Measurements from ENCODE around the gene FCRLA. TPM values are rescaled to one million over a fixed set of nuclear protein-coding genes. Genes with fewer than 3 reads are reported as not detected.
"Not testable (repeated sequence)": the region's sequence is repeated elsewhere in the genome, so short reads cannot be mapped to it uniquely, and the experiment has no call there.

FCRLA gene
- total RNA-seq, 1 experiment from 2014 or later, result 0.30 TPM

GRCh38 chr1:161678500-161678899 lies 28.5 kb upstream of the FCRLA start:
- Mint-ChIP-seq H3K27ac (ENCODE audit: low read depth, unreplicated experiment) (no peak overlapping the region), H3K9me3 (ENCODE audit: unreplicated experiment) (no peaks in the 10 kb centered on the region), H3K4me3 (ENCODE audit: unreplicated experiment) (no peak overlapping the region), H3K36me3 (ENCODE audit: insufficient read depth, unreplicated experiment) (no peaks in the 10 kb centered on the region), H3K4me1 (ENCODE audit: insufficient read depth, unreplicated experiment) (no peaks in the 10 kb centered on the region), H3K27me3 (ENCODE audit: insufficient read depth, unreplicated experiment) (peaks cover 27% of the 10 kb centered on the region)
- intact Hi-C loops (cut with micrococcal nuclease), result no loop called here
- no peak for DNase-seq (ENCODE audit: unreplicated experiment)
- ChIA-PET CTCF (no interaction called here), POLR2A (no interaction called here)
- no TSS peak for BruUV-seq (replicated peaks)
- TF ChIP-seq, protein P1, sequence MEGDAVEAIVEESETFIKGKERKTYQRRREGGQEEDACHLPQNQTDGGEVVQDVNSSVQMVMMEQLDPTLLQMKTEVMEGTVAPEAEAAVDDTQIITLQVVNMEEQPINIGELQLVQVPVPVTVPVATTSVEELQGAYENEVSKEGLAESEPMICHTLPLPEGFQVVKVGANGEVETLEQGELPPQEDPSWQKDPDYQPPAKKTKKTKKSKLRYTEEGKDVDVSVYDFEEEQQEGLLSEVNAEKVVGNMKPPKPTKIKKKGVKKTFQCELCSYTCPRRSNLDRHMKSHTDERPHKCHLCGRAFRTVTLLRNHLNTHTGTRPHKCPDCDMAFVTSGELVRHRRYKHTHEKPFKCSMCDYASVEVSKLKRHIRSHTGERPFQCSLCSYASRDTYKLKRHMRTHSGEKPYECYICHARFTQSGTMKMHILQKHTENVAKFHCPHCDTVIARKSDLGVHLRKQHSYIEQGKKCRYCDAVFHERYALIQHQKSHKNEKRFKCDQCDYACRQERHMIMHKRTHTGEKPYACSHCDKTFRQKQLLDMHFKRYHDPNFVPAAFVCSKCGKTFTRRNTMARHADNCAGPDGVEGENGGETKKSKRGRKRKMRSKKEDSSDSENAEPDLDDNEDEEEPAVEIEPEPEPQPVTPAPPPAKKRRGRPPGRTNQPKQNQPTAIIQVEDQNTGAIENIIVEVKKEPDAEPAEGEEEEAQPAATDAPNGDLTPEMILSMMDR (IDR thresholded peaks at IDR 0.05; ENCODE audit: unreplicated experiment), result no peak

DNA sequence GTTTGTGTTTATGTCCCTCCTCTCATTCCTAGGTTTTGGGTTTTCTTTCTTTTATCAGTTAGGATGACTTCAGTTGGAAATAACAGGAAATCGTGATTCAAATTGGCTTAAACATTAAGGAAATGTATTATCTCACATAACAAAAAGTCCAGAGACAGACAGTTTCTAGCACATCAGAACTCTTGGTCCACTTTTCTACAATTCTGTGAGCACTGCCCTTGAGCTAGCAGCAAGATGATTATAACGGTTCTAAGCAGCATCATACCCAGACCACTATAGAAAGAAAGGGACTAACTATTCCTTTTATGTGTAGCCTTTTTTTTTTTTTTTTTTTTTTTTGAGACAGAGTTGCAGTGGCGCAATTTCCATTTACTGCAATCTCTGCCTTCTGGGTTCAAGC lies 25.1 kb upstream of the FCRLA start:
- no TSS peak for BruUV-seq (replicated peaks)

DNA sequence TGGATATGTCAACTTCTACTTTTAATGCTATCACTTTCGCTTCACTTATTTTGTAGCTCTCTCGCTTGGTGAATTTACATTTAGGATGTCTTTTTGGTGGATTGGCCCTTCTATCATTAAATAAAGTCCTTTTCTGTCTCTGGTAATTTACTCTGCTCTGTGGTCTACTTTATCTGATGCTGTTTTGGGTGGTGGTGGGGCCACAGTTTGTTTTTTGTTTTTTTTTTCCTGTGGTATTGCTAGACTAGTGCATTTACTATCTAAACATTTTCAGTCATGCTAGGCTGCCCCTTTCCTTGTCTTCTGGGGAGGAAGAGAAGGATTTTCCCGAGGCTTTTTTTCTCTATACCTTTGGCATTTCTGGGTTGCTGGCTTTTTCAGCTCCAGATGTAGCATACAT lies 18.1 kb upstream of the FCRLA start:
- Mint-ChIP-seq H3K9me3 (ENCODE audit: unreplicated experiment) (no peaks in the 10 kb centered on the region), H3K36me3 (ENCODE audit: insufficient read depth, unreplicated experiment) (no peaks in the 10 kb centered on the region), H3K4me1 (ENCODE audit: insufficient read depth, unreplicated experiment) (no peaks in the 10 kb centered on the region), H3K27me3 (ENCODE audit: insufficient read depth, unreplicated experiment) (peaks cover 36% of the 10 kb centered on the region), H3K4me3 (ENCODE audit: unreplicated experiment) (no peak overlapping the region), H3K27ac (ENCODE audit: low read depth, unreplicated experiment) (no peak overlapping the region)
- intact Hi-C loops (cut with micrococcal nuclease), result no loop called here
- CTCF ChIA-PET, result interaction anchor here (0.6 to 1.4 kb wide), 7 partner anchors 9 to 524 kb away, joined by 3 to 6 read pairs (median 4); no protein-coding TSS in a partner anchor
- BruUV-seq (replicated peaks), result no TSS peak
- POLR2A ChIA-PET, result interaction anchor here (0.8 kb wide), 1 partner anchor 17 kb away, joined by 3 read pairs; no protein-coding TSS in a partner anchor
- TF ChIP-seq, protein P1 (IDR thresholded peaks at IDR 0.05; ENCODE audit: unreplicated experiment), result no peak
- DNase-seq (ENCODE audit: unreplicated experiment), result no peak

More for the DNA sequence above, 25.1 kb upstream of the FCRLA start:
- peaks cover 47% of the 10 kb centered on the region for H3K27me3 Mint-ChIP-seq (ENCODE audit: insufficient read depth, unreplicated experiment)
- H3K9me3 Mint-ChIP-seq (ENCODE audit: unreplicated experiment), result no peaks in the 10 kb centered on the region
- CTCF ChIA-PET, result no interaction called here
- H3K36me3 Mint-ChIP-seq (ENCODE audit: insufficient read depth, unreplicated experiment), result no peaks in the 10 kb centered on the region
- no peak for DNase-seq (ENCODE audit: unreplicated experiment)
- no peak overlapping the region for H3K27ac Mint-ChIP-seq (ENCODE audit: low read depth, unreplicated experiment)
- POLR2A ChIA-PET, result no interaction called here
- intact Hi-C loops (cut with micrococcal nuclease), result no loop called here
- TF ChIP-seq, protein P1 (IDR thresholded peaks at IDR 0.05; ENCODE audit: unreplicated experiment), result no peak
- no peaks in the 10 kb centered on the region for H3K4me1 Mint-ChIP-seq (ENCODE audit: insufficient read depth, unreplicated experiment)
- no peak overlapping the region for H3K4me3 Mint-ChIP-seq (ENCODE audit: unreplicated experiment)

GRCh38 chr1:161691846-161692245 lies 15.2 kb upstream of the FCRLA start:
- CTCF ChIA-PET, result interaction anchor here (0.7 to 0.9 kb wide), 2 partner anchors 16 to 44 kb away, joined by 3 to 6 read pairs; no protein-coding TSS in a partner anchor
- TF ChIP-seq, protein P1 (IDR thresholded peaks at IDR 0.05; ENCODE audit: unreplicated experiment), result no peak
- peak; percentile 38 for DNase-seq (ENCODE audit: unreplicated experiment)

DNA sequence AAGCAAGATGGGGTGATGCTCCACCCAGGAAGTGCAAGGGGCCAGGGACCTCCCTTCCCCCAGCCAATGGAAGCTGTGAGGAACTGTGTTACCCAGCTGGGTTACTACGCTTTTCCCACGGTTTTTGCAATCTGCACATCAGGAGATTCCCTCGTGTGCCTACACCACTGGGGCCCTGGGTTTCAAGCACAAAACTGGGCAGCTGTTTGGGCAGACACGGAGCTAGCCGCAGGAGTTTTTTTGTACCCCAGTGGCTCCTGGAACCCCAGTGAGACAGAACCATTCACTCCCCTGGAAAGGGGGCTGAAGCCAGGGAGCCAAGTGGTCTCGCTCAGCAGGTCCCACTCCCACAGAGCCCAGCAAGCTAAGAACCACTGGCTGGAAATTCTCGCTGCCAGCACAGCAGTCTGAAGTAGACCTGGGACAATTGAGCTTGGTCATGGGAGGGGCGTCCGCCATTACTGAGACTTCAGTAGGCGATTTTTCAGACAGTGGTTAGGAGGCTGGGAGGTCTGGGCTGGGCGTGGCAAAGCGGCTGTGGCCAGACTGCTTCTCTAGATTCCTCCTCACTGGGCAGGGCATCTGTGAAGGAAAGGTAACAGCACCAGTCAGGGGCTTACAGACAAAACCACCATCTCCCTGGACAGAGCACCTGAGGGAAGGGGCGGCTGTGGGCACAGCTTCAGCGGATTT lies 13.9 kb upstream of the FCRLA start:
- H3K4me1 Mint-ChIP-seq (ENCODE audit: insufficient read depth, unreplicated experiment); H3K4me3 Mint-ChIP-seq (ENCODE audit: unreplicated experiment); H3K9me3 Mint-ChIP-seq (ENCODE audit: unreplicated experiment); intact Hi-C loops (cut with micrococcal nuclease); H3K27ac Mint-ChIP-seq (ENCODE audit: low read depth, unreplicated experiment); DNase-seq (ENCODE audit: unreplicated experiment); BruUV-seq (replicated peaks); H3K36me3 Mint-ChIP-seq (ENCODE audit: insufficient read depth, unreplicated experiment): not testable (repeated sequence)
- ChIA-PET CTCF (interaction anchor here (1.3 to 1.4 kb wide), 2 partner anchors 48 to 344 kb away, joined by 4 read pairs; no protein-coding TSS in a partner anchor), POLR2A (interaction anchor here (1.0 to 2.8 kb wide), 2 partner anchors 11 to 33 kb away, joined by 4 to 19 read pairs; no protein-coding TSS in a partner anchor)
- H3K27me3 Mint-ChIP-seq (ENCODE audit: insufficient read depth, unreplicated experiment), result peaks cover 42% of the 10 kb centered on the region

More at GRCh38 chr1:161691846-161692245, 15.2 kb upstream of the FCRLA start:
- Mint-ChIP-seq H3K4me3 (ENCODE audit: unreplicated experiment) (no peak overlapping the region), H3K36me3 (ENCODE audit: insufficient read depth, unreplicated experiment) (no peaks in the 10 kb centered on the region), H3K4me1 (ENCODE audit: insufficient read depth, unreplicated experiment) (no peaks in the 10 kb centered on the region), H3K9me3 (ENCODE audit: unreplicated experiment) (peaks cover 7% of the 10 kb centered on the region), H3K27me3 (ENCODE audit: insufficient read depth, unreplicated experiment) (peaks cover 47% of the 10 kb centered on the region), H3K27ac (ENCODE audit: low read depth, unreplicated experiment) (no peak overlapping the region)
- no TSS peak for BruUV-seq (replicated peaks)
- intact Hi-C loops (cut with micrococcal nuclease), result loop anchor here (1.0 kb wide), 1 partner anchor 48 kb away; no protein-coding TSS in a partner anchor
- POLR2A ChIA-PET, result interaction anchor here (0.6 to 2.8 kb wide), 9 partner anchors 9 to 1343 kb away, joined by 3 to 19 read pairs (median 3); no protein-coding TSS in a partner anchor

DNA sequence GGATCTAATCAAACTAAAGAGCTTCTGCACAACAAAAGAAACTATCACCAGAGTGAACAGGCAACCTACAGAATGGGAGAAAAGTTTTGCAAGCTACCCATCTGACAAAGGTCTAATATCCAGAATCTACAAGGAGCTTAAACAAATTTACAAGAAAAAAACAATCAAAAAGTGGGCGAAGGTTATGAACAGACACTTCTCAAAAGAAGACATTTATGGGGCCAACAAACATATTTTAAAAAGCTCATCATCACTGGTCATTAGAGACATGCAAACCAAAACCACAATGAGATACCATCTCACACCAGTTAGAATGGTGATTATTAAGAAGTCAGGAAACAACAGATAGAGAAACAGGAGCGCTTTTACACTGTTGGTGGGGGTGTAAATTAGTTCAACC lies 8.7 kb upstream of the FCRLA start:
- POLR2A ChIA-PET; intact Hi-C loops (cut with micrococcal nuclease); H3K36me3 Mint-ChIP-seq (ENCODE audit: insufficient read depth, unreplicated experiment); DNase-seq (ENCODE audit: unreplicated experiment); BruUV-seq (replicated peaks); H3K9me3 Mint-ChIP-seq (ENCODE audit: unreplicated experiment); H3K27ac Mint-ChIP-seq (ENCODE audit: low read depth, unreplicated experiment); H3K4me3 Mint-ChIP-seq (ENCODE audit: unreplicated experiment); H3K4me1 Mint-ChIP-seq (ENCODE audit: insufficient read depth, unreplicated experiment): not testable (repeated sequence)
- peaks cover 29% of the 10 kb centered on the region for H3K27me3 Mint-ChIP-seq (ENCODE audit: insufficient read depth, unreplicated experiment)
- CTCF ChIA-PET, result interaction anchor here (0.9 kb wide), 1 partner anchor 317 kb away, joined by 4 read pairs; no protein-coding TSS in a partner anchor

Data from MCF 10A (cell line).